ENCODE measurements around the gene FHAD1. TPM values are rescaled to one million over a fixed set of nuclear protein-coding genes. Genes with fewer than 3 reads are reported as not detected.

FHAD1 gene
- total and polyA plus RNA-seq, 2 of the 13 experiments (the other 11 are each of a cell fraction or from before 2014, with no cell fraction given) = not detected

DNA sequence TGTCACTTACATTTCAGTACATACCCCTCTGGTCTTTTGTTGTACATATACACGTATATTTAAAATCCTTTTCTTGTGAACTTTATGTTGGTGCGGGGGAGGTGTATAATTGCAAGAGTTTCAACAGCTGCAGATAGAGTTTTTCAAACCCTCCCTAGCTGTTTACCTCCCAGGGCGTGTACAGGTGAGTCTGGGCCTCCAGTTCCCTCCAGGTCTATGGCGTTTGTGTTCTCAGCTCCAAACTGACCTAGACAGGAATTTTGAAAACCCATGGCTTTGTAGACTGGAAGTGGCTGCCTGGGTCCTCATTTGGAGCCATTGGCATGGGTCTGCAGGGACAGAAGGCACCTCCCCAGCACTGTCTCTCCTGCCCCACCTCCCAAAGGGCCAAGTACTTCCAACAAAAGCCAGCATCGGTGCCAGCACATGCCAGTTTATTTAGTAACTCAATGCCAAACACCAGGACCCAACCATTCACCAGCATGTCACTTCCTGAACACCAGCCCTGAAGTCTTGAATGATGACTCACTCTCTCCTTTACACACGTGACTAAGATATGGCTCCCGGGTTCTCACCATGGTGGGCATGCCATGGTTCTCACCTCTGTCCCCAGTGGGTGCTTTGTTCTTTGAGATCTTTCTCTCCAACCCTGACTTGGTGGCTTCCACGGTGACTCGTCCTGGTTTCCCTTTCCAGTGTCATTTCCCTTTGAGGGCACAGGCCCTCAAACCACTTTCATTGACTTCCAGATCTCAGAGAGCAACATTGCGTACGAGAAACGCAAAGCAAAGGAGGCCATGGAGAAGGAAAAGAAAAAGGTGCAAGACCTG is 105.3 kb downstream of the FHAD1 start:
- no peak for ATAC-seq
- peaks cover 0 to 5% of the 10 kb centered on the region in 2 experiments; a peak in 1 of 5 replicates for H3K27me3 ChIP-seq (ENCODE audit: control insufficient read depth in 1 of 2, insufficient read depth in 2 of 2, low read length in 2 of 2)
- H3K4me2 ChIP-seq (ENCODE audit: low read depth, low read length) = no peak overlapping the region
- BruUV-seq (replicated peaks) = no TSS peak
- no peak overlapping the region for H3K27ac ChIP-seq (ENCODE audit: extremely low read length, insufficient read depth, low read length)
- H3K36me3 ChIP-seq (replicated peaks in 1 of 2; ENCODE audit: control insufficient read depth in 1 of 2, insufficient read depth in 2 of 2, low read length in 2 of 2) = no peaks in the 10 kb centered on the region
- DNase-seq (ENCODE audit: low spot score) = peak; percentile 80
- POLR2A ChIA-PET = no interaction called here
- no peaks in the 10 kb centered on the region for H4K20me1 ChIP-seq (ENCODE audit: insufficient read depth, low read length)
- in situ Hi-C loops (cut with HindIII; ENCODE audit: extremely low pct_ligation_motif_present, low pct_unique_long_range_greater_than_20kb) (no loop called here), intact Hi-C loops (cut with micrococcal nuclease; ENCODE audit: unreplicated experiment) (no loop called here)
- no peak overlapping the region for H3K9ac ChIP-seq (ENCODE audit: insufficient read depth, low read depth, low read length)
- no peaks in the 10 kb centered on the region for H3K79me2 ChIP-seq (ENCODE audit: insufficient read depth, low read length)
- H3K4me1 ChIP-seq (ENCODE audit: insufficient read depth, low read length) = peaks cover 70% of the 10 kb centered on the region
- H3K9me3 ChIP-seq (ENCODE audit: low read length) = no peaks in the 10 kb centered on the region
- H2AFZ ChIP-seq (ENCODE audit: low read length) = no peak overlapping the region
- FAIRE-seq = peak; percentile 23
- 42% methylated on average over 12 of the region's 12 CpGs for WGBS (ENCODE audit: low lambda C conversion rate)
- no peak overlapping the region for H3K4me3 ChIP-seq (replicated peaks in 1 of 3; ENCODE audit: insufficient read depth in 1 of 3, low read depth in 2 of 3, low read length in 3 of 3)
- CTCF ChIA-PET (ENCODE audit: low intra/inter-chr PET ratio, low total read pairs) = no interaction called here
- TF ChIP-seq CBX5 (CRISPR knock-in tag; IDR thresholded peaks at IDR 0.05; ENCODE audit: borderline replicate concordance) = no peak
- TF ChIP-seq NFKB2 (CRISPR knock-in tag; IDR thresholded peaks at IDR 0.05; ENCODE audit: borderline replicate concordance) = no peak
- TF ChIP-seq, protein P1, sequence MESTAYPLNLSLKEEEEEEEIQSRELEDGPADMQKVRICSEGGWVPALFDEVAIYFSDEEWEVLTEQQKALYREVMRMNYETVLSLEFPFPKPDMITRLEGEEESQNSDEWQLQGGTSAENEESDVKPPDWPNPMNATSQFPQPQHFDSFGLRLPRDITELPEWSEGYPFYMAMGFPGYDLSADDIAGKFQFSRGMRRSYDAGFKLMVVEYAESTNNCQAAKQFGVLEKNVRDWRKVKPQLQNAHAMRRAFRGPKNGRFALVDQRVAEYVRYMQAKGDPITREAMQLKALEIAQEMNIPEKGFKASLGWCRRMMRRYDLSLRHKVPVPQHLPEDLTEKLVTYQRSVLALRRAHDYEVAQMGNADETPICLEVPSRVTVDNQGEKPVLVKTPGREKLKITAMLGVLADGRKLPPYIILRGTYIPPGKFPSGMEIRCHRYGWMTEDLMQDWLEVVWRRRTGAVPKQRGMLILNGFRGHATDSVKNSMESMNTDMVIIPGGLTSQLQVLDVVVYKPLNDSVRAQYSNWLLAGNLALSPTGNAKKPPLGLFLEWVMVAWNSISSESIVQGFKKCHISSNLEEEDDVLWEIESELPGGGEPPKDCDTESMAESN (CRISPR knock-in tag; conservative IDR thresholded peaks at IDR 0.05) = no peak
- no peak for TF ChIP-seq KLF13 (CRISPR knock-in tag; IDR thresholded peaks at IDR 0.05)
- TF ChIP-seq FOSL1 (CRISPR knock-in tag; IDR thresholded peaks at IDR 0.05; ENCODE audit: borderline replicate concordance) = peak; percentile 35; the same call in 1 of the 2 replicates
- TF ChIP-seq ZBED4 (CRISPR knock-in tag; IDR thresholded peaks at IDR 0.05; ENCODE audit: borderline replicate concordance) = no peak
- TF ChIP-seq JUN (CRISPR knock-in tag; IDR thresholded peaks at IDR 0.05) = no peak
- TF ChIP-seq CEBPZ (IDR thresholded peaks at IDR 0.05; ENCODE audit: low read length) = no peak
- no peak for TF ChIP-seq DPF2 (CRISPR knock-in tag; IDR thresholded peaks at IDR 0.05; ENCODE audit: borderline replicate concordance, low read depth)
- TF ChIP-seq, protein P2, sequence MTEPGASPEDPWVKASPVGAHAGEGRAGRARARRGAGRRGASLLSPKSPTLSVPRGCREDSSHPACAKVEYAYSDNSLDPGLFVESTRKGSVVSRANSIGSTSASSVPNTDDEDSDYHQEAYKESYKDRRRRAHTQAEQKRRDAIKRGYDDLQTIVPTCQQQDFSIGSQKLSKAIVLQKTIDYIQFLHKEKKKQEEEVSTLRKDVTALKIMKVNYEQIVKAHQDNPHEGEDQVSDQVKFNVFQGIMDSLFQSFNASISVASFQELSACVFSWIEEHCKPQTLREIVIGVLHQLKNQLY (CRISPR knock-in tag; IDR thresholded peaks at IDR 0.05) = peak; percentile 24; the same call in 1 of the 2 replicates
- peak; percentile 41 for TF ChIP-seq SAP130 (CRISPR knock-in tag; IDR thresholded peaks at IDR 0.05; ENCODE audit: low read depth)
- TF ChIP-seq ZNF121 (CRISPR knock-in tag; IDR thresholded peaks at IDR 0.05) = no peak

Measured in HepG2 (cell line).